Left colon (tissue), 2 donors: ENCODE data around the gene NOP16. TPM values are rescaled to one million over a fixed set of nuclear protein-coding genes. Genes with fewer than 3 reads are reported as not detected.
A peak's percentile ranks its signal among the peaks of the same experiment; 100 is the strongest.

Experiments used
- ATAC-seq: fragments of 200-7000 bp; cut with Tn5 transposase; one replicate; pipeline ENCODE4 v1.9.1; 2020; ENCODE audit warnings: mild to moderate bottlenecking, moderate library complexity
- DNase-seq, 2 donors: peaks; one replicate each; pipeline ENCODE4 v3.0.0-alpha.2; 2020
- intact Hi-C, 2 donors: fragments of 100-400 bp; cut with DNase I in 1 of 2; cut with micrococcal nuclease in 1 of 2; formaldehyde crosslinking; loops; one replicate each; pipeline versions ENCODE4 v1.11.2 to v1.14.0; 2022; cut with DNase I, micrococcal nuclease
- long read RNA-seq: library from polyadenylated mRNA; unstranded; transcript quantifications from one replicate; pipeline ENCODE4 v2.0.0, GENCODE V29; 2021
- total RNA-seq, 2 donors: library from RNA; stranded (reverse); fragmentation: NEBNext Ultra II Directional; extraction: Animal tissue kit (Norgen Biotek cat#: 25700); gene quantifications; one replicate each; pipeline ENCODE4 v1.2.1, GENCODE V29; 2021
- donor health status: DM: no; HTN: no; CAD: no.
- donor health status: DM: yes; HTN: yes; CAD: no.

Gene NOP16
- 10 to 100 TPM; 15.9 to 24.9 TPM for total RNA-seq
- long read RNA-seq, transcript NOP16-207 (5 exons, 1,258 nt) = major isoform, 8 of 15 reads
- long read RNA-seq, partial matches to known transcripts = 0 of 15 reads
- long read RNA-seq, other reads (novel, unspliced or antisense) = 3 of 15 reads

- ATAC-seq (peak; percentile 89), DNase-seq (peak; percentile 100)
- intact Hi-C loops = no loop called here
These were observed at the start of gene NOP16, which contains the start of gene HIGD2A for GRCh38 chr5:176388444-176389134. Gene NOP16, minus strand, starts transcription at chr5:176388598. Its CDS starts 59 bp downstream, at chr5:176388539. Gene HIGD2A, plus strand, starts transcription at chr5:176388751. Its CDS starts 69 bp downstream, at chr5:176388820.

- intact Hi-C loops = no loop called here
- ATAC-seq = peak; percentile 6
- no peak for DNase-seq
These were observed 48.3 kb upstream of the NOP16 start for GRCh38 chr5:176436656-176437055.

GRCh38 chr5:176432707-176433106, 44.3 kb upstream of the NOP16 start:
- DNase-seq = no peak
- intact Hi-C loops = no loop called here
- ATAC-seq = no peak

GRCh38 chr5:176429972-176430371, 41.6 kb upstream of the NOP16 start:
- intact Hi-C loops = no loop called here
- ATAC-seq (no peak), DNase-seq (no peak)

- no peak for DNase-seq
These were observed 39.6 kb upstream of the NOP16 start for GRCh38 chr5:176427971-176428370.

GRCh38 chr5:176426876-176427275, 38.5 kb upstream of the NOP16 start:
- no peak for ATAC-seq
- DNase-seq = no peak
- intact Hi-C loops = no loop called here

More at GRCh38 chr5:176427971-176428370, 39.6 kb upstream of the NOP16 start:
- intact Hi-C loops = no loop called here
- ATAC-seq = peak; percentile 75

GRCh38 chr5:176425791-176426190, 37.4 kb upstream of the NOP16 start:
- no peak for DNase-seq
- no peak for ATAC-seq
- intact Hi-C loops = no loop called here

GRCh38 chr5:176425138-176425537, 36.7 kb upstream of the NOP16 start:
- intact Hi-C loops = no loop called here
- DNase-seq = no peak
- ATAC-seq = peak; percentile 71

GRCh38 chr5:176424181-176424580, 35.8 kb upstream of the NOP16 start:
- DNase-seq = no peak
- intact Hi-C loops = no loop called here
- peak; percentile 22 for ATAC-seq

- DNase-seq (no peak), ATAC-seq (no peak)
- intact Hi-C loops = no loop called here
These were observed 32.7 kb upstream of the NOP16 start for GRCh38 chr5:176420972-176421544.

- no peak for ATAC-seq
- intact Hi-C loops = no loop called here
- DNase-seq = no peak
These were observed 31.7 kb upstream of the NOP16 start for GRCh38 chr5:176420086-176420485.

- peak; percentile 16 for ATAC-seq
- no peak for DNase-seq
These were observed 29.9 kb upstream of the NOP16 start for GRCh38 chr5:176418251-176418650.

GRCh38 chr5:176416965-176417364, 28.6 kb upstream of the NOP16 start:
- no peak for DNase-seq
- no peak for ATAC-seq
- intact Hi-C loops = loop anchor here in 1 of 2 donors (10.0 kb wide), 1 partner anchor 228 kb away; the partner anchor contains the start of gene TSPAN17

More at GRCh38 chr5:176418251-176418650, 29.9 kb upstream of the NOP16 start:
- intact Hi-C loops = loop anchor here in 1 of 2 donors (10.0 kb wide), 1 partner anchor 227 kb away; the partner anchor contains the start of gene TSPAN17

- DNase-seq (peak; percentile 86 to 96), ATAC-seq (peak; percentile 91)
- intact Hi-C loops = loop anchor here in 1 of 2 donors (10.0 kb wide), 1 partner anchor 229 kb away; the partner anchor contains the start of gene TSPAN17
These were observed 27.8 kb upstream of the NOP16 start, which contains the start of gene CLTB for GRCh38 chr5:176415952-176416924. Gene CLTB, minus strand, starts transcription at chr5:176416539. Its CDS starts 176 bp downstream, at chr5:176416363.

- intact Hi-C loops = loop anchor here in 1 of 2 donors (10.0 kb wide), 1 partner anchor 229 kb away; the partner anchor contains the start of gene TSPAN17
- DNase-seq (no peak), ATAC-seq (peak; percentile 11)
These were observed 27.0 kb upstream of the NOP16 start for GRCh38 chr5:176415240-176415951.

GRCh38 chr5:176414704-176415103, 26.3 kb upstream of the NOP16 start:
- intact Hi-C loops = loop anchor here in 1 of 2 donors (10.0 kb wide), 1 partner anchor 230 kb away; the partner anchor contains the start of gene TSPAN17
- no peak for DNase-seq
- ATAC-seq = no peak

- no peak for ATAC-seq
- no peak for DNase-seq
- intact Hi-C loops = loop anchor here in 1 of 2 donors (10.0 kb wide), 1 partner anchor 231 kb away; the partner anchor contains the start of gene TSPAN17
These were observed 25.4 kb upstream of the NOP16 start for GRCh38 chr5:176413709-176414191.

GRCh38 chr5:176413255-176413565, 24.8 kb upstream of the NOP16 start:
- DNase-seq (no peak), ATAC-seq (no peak)
- intact Hi-C loops = loop anchor here in 1 of 2 donors (10.0 kb wide), 1 partner anchor 232 kb away; the partner anchor contains the start of gene TSPAN17
